Mucosa of rectum (tissue), 2 donors: ENCODE data around the gene SETD2.

Experiments
- H3K27ac ChIP-seq, 2 donors: one replicate each; pipeline ENCODE4 v1.7.0; 2013; ENCODE audit warnings: inconsistent platforms in 2 of 2, low read depth in 2 of 2, low read length in 2 of 2
- H3K27me3 ChIP-seq, 2 donors: one replicate each; pipeline ENCODE4 v1.7.0; 2013; ENCODE audit warnings: low read length in 2 of 2; ENCODE audit not compliant: control insufficient read depth in 2 of 2, insufficient read depth in 2 of 2
- H3K36me3 ChIP-seq, 2 donors: one replicate each; pipeline ENCODE4 v1.7.0; 2013; ENCODE audit warnings: low read length in 2 of 2; ENCODE audit not compliant: control insufficient read depth in 2 of 2, insufficient read depth in 2 of 2
- H3K4me1 ChIP-seq, 2 donors: one replicate each; pipeline ENCODE4 v1.7.0; 2013; ENCODE audit warnings: low read length in 2 of 2, mild to moderate bottlenecking in 1 of 2; ENCODE audit not compliant: control insufficient read depth in 2 of 2, insufficient read depth in 2 of 2
- H3K4me3 ChIP-seq, 2 donors: one replicate each; pipeline ENCODE4 v1.7.0; 2013; ENCODE audit warnings: low read length in 2 of 2
- H3K9ac ChIP-seq, 2 donors: one replicate each; pipeline ENCODE4 v1.7.0; 2013; ENCODE audit warnings: low read length in 2 of 2, low read depth in 1 of 2, mild to moderate bottlenecking in 1 of 2
- H3K9me3 ChIP-seq, 2 donors: one replicate each; pipeline ENCODE4 v1.7.0; 2013; ENCODE audit warnings: low read length in 2 of 2; ENCODE audit not compliant: control insufficient read depth in 2 of 2
- donor health status: healthy.
- donor health status: Normal muscosa, but diverticular disease.

The SETD2 gene

DNA sequence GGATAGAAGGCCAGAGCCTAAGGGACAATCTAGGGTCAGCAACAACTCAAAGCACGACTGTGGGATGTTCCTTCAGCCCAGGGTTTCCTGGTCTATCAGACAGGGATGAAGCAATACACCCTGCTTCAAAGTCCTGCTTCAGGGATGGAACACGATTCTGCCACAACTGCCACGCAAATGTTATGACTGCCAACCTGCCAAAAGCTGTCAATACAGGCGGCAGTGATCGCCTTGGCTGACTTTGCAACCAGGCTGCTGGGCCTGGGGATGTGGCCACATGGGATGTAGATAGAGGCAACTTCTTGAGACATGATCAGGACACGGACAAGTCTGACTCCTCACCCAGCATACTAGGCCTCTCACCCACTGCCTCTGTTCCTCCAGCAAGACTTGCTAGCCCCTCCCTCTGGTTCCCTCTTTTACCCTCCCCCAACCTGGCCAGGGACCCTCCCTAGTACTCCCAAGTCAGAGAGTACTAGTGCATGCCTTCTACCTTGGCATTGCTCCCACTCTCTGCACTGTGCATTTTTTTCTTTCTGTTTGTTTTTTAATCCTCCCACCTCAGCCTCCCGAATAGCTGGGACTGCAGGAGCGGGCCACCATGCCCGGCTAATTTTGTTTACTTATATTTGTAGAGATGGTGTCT lies 195.0 kb downstream of the SETD2 start:
- H3K27me3 ChIP-seq = no peaks in the 10 kb centered on the region
- H3K9ac ChIP-seq = no peak overlapping the region
- peaks cover 32 to 51% of the 10 kb centered on the region in 2 donors for H3K4me1 ChIP-seq
- H3K4me3 ChIP-seq = no peak overlapping the region
- no peak overlapping the region for H3K27ac ChIP-seq
- peaks cover 0 to 11% of the 10 kb centered on the region in 2 donors for H3K36me3 ChIP-seq
- no peaks in the 10 kb centered on the region for H3K9me3 ChIP-seq

DNA sequence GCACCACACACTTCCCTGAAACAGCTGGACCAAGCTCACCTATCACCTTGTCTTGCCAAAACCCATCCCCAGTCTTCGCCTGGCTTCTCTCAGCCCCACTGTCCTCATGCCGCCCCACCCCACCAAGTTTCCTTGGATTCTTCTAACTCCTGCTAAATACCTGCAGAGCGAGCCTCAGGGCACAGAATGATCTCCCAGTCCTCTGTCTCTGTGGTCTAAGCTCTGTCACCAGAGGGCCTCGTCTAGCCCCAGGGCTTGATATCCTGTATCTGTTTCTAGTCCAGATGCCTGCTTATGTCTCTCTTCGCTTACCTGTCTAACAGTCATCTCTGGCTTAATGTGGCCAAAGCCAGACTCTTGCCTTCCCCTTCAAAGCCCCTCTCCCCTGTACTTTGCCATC lies 197.1 kb downstream of the SETD2 start:
- Histone ChIP-seq H3K36me3 (peaks cover 0 to 11% of the 10 kb centered on the region in 2 donors), H3K4me1 (peaks cover 31 to 47% of the 10 kb centered on the region in 2 donors), H3K4me3 (no peak overlapping the region), H3K27ac (no peak overlapping the region), H3K27me3 (no peaks in the 10 kb centered on the region), H3K9ac (no peak overlapping the region), H3K9me3 (no peaks in the 10 kb centered on the region)
